Measurements from ENCODE around the gene CHSY1.

GRCh38 chr15:101151288-101151687, 100.6 kb downstream of the CHSY1 start:
- TF ChIP-seq CTCF (IDR thresholded peaks at IDR 0.05) (no peak), POLR2A (IDR thresholded peaks at IDR 0.05) (no peak)
